Peyer's patch (tissue), 4 donors: ENCODE results near the gene STK16.

Source experiments
- CTCF ChIP-seq, 6 experiments: fragments of 450-650 bp in 4 of 6; fragments of 200-600 bp in 2 of 6; sonication (generic) in 1 of 6; IDR thresholded peaks; one replicate each; pipeline ENCODE4 v1.5.1; 2017 to 2019; ENCODE audit warnings: antibody characterized with exemption in 6 of 6, mild to moderate bottlenecking in 3 of 6, moderate library complexity in 1 of 6
- POLR2A ChIP-seq, 2 donors: fragments of 450-650 bp; IDR thresholded peaks; one replicate each; pipeline ENCODE4 v1.5.1; 2017; ENCODE audit warnings: antibody characterized with exemption in 2 of 2, mild to moderate bottlenecking in 2 of 2, moderate library complexity in 2 of 2

DNA sequence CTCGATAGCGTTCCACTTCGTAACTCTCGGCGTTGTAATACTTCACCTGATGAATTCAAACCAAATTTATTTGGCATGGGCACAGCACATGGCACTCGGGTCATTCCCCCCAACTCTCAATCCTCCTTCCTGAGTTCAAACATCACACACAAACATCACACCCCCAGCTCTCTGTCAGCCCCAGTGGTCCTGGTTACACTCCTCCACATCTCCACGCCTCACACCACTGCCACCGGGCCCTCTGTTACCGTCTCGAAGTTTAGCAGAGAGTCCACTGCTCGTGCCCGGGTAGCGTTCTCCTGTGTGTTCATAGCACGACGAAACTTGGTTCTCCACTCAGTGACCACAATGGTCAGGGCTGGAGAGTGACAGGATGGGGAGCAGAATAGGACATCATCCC is 31.1 kb upstream of the STK16 start:
- no peak for TF ChIP-seq CTCF (IDR thresholded peaks at IDR 0.05)
- no peak for TF ChIP-seq POLR2A (IDR thresholded peaks at IDR 0.05)
